Psoas muscle (tissue), 8 donors: Measurements from ENCODE around the gene DLGAP1. TPM values are rescaled to one million over a fixed set of nuclear protein-coding genes. Genes with fewer than 3 reads are reported as not detected.
"Not testable (repeated sequence)": the region's sequence is repeated elsewhere in the genome, so short reads cannot be mapped to it uniquely, and the experiment has no call there.

Experiments
- ATAC-seq, 4 donors: fragments of 200-7000 bp; cut with Tn5 transposase; one replicate each; pipeline ENCODE4 v1.9.1; 2020; ENCODE audit warnings: moderate library complexity in 3 of 4, mild to moderate bottlenecking in 2 of 4
- DNase-seq, 2 donors: peaks; one replicate each; pipeline ENCODE4 v3.0.0-alpha.2; 2020
- H3K27ac ChIP-seq: fragments of 200-600 bp; one replicate; pipeline ENCODE4 v1.8.0; 2022
- H3K27me3 ChIP-seq, 3 donors: fragments of 200-600 bp in 1 of 3; one replicate each; pipeline versions ENCODE4 v1.6.1 to v1.8.0; 2013 to 2022; ENCODE audit warnings: low read length in 2 of 3, mild to moderate bottlenecking in 2 of 3, moderate library complexity in 1 of 3; ENCODE audit not compliant: insufficient read depth in 3 of 3
- H3K36me3 ChIP-seq, 2 donors: fragments of 200-600 bp in 1 of 2; one replicate each; pipeline versions ENCODE4 v1.6.1 to v1.8.0; 2013 to 2022; ENCODE audit warnings: low read depth in 1 of 2, mild to moderate bottlenecking in 1 of 2, moderate library complexity in 1 of 2; ENCODE audit not compliant: insufficient read depth in 1 of 2
- H3K4me1 ChIP-seq: fragments of 200-600 bp; one replicate; pipeline ENCODE4 v1.8.0; 2022
- H3K4me3 ChIP-seq: fragments of 200-600 bp; one replicate; pipeline ENCODE4 v1.8.0; 2022; ENCODE audit warnings: mild to moderate bottlenecking
- H3K9me3 ChIP-seq: fragments of 200-600 bp; one replicate; pipeline ENCODE4 v1.8.0; 2022
- CTCF ChIP-seq: fragments of 200-600 bp; IDR thresholded peaks from one replicate; pipeline ENCODE4 v1.8.0; 2022; ENCODE audit warnings: antibody characterized with exemption
- WGBS, 3 donors: extraction: QIAGEN DNeasy Blood & Tissue Kit; methylation state at CpG; one replicate each; pipeline versions ENCODE4 v1.1.6 to v1.1.7; 2013; 5-methylcytosine and 5-hydroxymethylcytosine counted together
- intact Hi-C, 2 donors: fragments of 100-400 bp; cut with DNase I; formaldehyde crosslinking; loops; one replicate each; pipeline versions ENCODE4 v1.11.0 to v1.14.2; 2022
- polyA plus RNA-seq, 3 donors: library from polyadenylated mRNA; stranded (reverse); fragments of 200-250 nt; gene quantifications; one replicate each; pipeline ENCODE4 v1.2.3, GENCODE V29; 2013
- total RNA-seq, 4 donors: library from RNA; stranded (reverse); fragmentation: NEBNext Ultra II Directional in 2 of 4; extraction: Animal tissue kit (Norgen Biotek cat#: 25700) in 2 of 4; gene quantifications; one replicate each; pipeline versions ENCODE4 v1.2.1 to v1.2.4, GENCODE V29; 2021 to 2023
- donor health status: healthy with polysubstance abuse.
- donor health status: DM: no; HTN: no; CAD: no; lungs with moderate emphysema.
- donor health status: Bipolar disorder and iron deficiency.
- donor health status: healthy.
- donor health status: DM: yes; HTN: yes; CAD: no.
- donor health status: DM: no; HTN: no; CAD: no.
- donor health status: DM: no; HTN: no; CAD: no.
- donor health status: DM: yes; HTN: yes; CAD: no.

Gene DLGAP1
- total and polyA plus RNA-seq, 7 donors: 0.09 to 0.26 (median 0.16) TPM; not detected in 1

GRCh38 chr18:4299395-4299794 lies 155.7 kb downstream of the DLGAP1 start:
- ATAC-seq: no peak
- H3K27ac ChIP-seq: no peak overlapping the region
- no peaks in the 10 kb centered on the region for H3K4me1 ChIP-seq
- TF ChIP-seq CTCF: no peak
- no peak overlapping the region for H3K4me3 ChIP-seq
- no peaks in the 10 kb centered on the region for H3K9me3 ChIP-seq
- DNase-seq: no peak
- intact Hi-C loops: no loop called here
- H3K36me3 ChIP-seq: no peaks in the 10 kb centered on the region
- no peaks in the 10 kb centered on the region for H3K27me3 ChIP-seq

DNA sequence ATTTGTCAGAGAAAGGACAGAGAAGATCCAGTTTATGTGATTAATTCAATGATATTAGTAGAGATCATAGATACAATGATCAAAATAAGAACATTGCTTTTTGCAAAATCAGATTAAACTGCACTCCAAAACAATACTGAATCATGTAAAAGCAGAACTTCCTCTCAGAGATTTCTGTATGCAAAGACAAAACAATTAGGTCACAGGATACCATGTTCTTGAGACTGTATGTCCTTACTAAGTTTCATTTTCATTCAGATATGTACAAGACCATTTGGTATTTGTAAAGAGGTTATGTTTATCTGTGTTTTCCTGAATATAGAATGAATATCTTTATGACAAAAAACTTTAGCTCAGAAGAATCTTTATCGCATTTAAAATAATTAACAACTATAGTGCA lies 161.8 kb downstream of the DLGAP1 start:
- Histone ChIP-seq H3K4me1 (no peaks in the 10 kb centered on the region), H3K4me3 (no peak overlapping the region), H3K36me3 (no peaks in the 10 kb centered on the region), H3K9me3 (no peaks in the 10 kb centered on the region), H3K27ac (no peak overlapping the region), H3K27me3 (no peaks in the 10 kb centered on the region)
- DNase-seq (no peak), ATAC-seq (no peak)
- no peak for TF ChIP-seq CTCF
- WGBS, 3 donors: 94 to 100% (median 94%) methylated on average over 1 of the region's 1 CpG
- intact Hi-C loops: no loop called here

GRCh38 chr18:4292696-4293095 lies 162.4 kb downstream of the DLGAP1 start:
- Histone ChIP-seq H3K4me3 (no peak overlapping the region), H3K4me1 (no peaks in the 10 kb centered on the region), H3K27me3 (no peaks in the 10 kb centered on the region), H3K9me3 (no peaks in the 10 kb centered on the region), H3K36me3 (no peaks in the 10 kb centered on the region), H3K27ac (no peak overlapping the region)
- 70 to 76% (median 72%) methylated on average over 2 of the region's 2 CpGs for WGBS, 3 donors
- ATAC-seq (no peak), DNase-seq (no peak)
- intact Hi-C loops: no loop called here
- TF ChIP-seq CTCF: no peak

DNA sequence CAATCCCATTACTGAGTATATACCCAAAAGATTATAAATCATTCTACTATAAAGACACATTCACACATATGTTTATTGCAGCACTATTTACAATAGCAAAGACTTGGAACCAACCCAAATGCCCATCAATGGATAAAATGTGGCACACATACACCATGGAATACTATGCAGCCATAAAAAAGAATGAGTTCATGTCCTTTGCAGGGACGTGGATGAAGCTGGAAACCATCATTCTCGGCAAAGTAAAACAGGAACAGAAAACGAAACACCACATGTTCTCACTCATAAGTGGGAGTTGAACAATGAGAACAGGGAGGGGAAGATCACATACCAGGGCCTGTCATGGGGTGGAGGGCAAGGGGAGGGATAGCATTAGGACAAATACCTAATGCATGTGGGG lies 167.8 kb downstream of the DLGAP1 start:
- H3K27ac ChIP-seq, H3K4me1 ChIP-seq, H3K4me3 ChIP-seq, H3K36me3 ChIP-seq, H3K27me3 ChIP-seq, ATAC-seq, intact Hi-C loops, DNase-seq, H3K9me3 ChIP-seq: not testable (repeated sequence)
- 80 to 88% (median 88%) methylated on average over 3 of the region's 3 CpGs for WGBS, 3 donors

DNA sequence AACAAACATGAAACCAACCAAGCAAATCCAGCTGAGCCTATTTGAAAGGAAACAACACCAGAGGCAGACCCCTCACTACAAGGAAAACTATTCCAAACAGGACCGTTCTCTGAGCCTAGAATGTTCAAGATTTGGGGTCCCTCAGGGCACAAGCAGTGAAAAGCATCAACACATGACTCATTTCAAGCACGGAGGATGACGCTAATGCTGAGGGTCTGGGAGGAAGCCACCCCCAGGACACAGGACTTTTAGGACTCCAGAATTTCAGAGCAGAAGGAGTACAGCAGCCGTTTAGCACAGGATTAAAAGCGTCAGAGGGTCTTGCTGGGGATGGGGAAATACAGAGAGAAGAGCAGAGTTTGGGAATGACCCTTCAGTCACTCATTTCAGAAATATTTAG lies 168.9 kb downstream of the DLGAP1 start:
- no peak for ATAC-seq
- intact Hi-C loops: no loop called here

More for the DNA sequence above, 168.9 kb downstream of the DLGAP1 start:
- H3K36me3 ChIP-seq: no peaks in the 10 kb centered on the region
- TF ChIP-seq CTCF: no peak
- H3K9me3 ChIP-seq: no peaks in the 10 kb centered on the region
- H3K4me1 ChIP-seq: no peaks in the 10 kb centered on the region
- no peaks in the 10 kb centered on the region for H3K27me3 ChIP-seq
- no peak overlapping the region for H3K4me3 ChIP-seq
- DNase-seq: no peak
- H3K27ac ChIP-seq: no peak overlapping the region
- WGBS, 3 donors: 63 to 67% (median 65%) methylated on average over 5 of the region's 5 CpGs
